ENCODE measurements around the gene RHOXF1. TPM values are rescaled to one million over a fixed set of nuclear protein-coding genes. Genes with fewer than 3 reads are reported as not detected.
"Not testable (repeated sequence)": the region's sequence is repeated elsewhere in the genome, so short reads cannot be mapped to it uniquely, and the experiment has no call there.

Gene RHOXF1
- total RNA-seq, 1 donor from 2014 or later, result not detected

DNA sequence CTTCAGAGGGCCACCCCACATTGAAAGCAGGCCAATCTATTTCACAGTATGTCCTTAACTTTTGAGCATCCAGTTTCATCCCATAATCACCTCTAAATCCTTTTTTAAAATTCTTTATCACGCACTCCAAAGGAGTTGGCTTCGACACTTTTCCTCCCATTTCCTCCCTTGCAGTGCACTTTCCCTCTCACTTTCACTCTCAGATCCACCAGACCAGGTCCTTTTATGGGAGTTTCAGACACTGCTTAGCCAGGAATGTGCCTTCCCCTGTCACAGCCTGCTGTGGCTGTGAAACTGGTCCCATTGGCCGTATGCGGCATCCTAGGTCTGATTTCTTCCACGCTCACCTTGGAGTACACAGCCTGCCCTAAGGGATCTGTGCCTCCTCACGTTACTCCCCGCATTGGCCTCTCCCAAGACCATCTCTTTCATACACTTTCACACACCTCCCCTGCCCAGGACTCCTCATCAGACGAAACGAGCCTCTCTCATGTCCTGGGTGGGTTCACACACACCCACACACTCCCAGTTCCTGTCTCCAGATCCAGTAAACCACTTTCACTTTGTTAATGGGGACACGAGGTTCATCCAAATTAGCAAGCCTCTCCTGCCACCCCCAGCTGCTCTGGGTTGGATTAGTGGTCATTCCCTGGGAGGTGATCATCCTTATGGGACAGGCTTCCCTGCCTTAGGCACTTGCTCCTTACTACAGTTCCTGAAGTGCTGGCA is 28.3 kb downstream of the RHOXF1 start:
- no peaks in the 10 kb centered on the region for H3K9me3 ChIP-seq (ENCODE audit: insufficient read depth, low read depth, low read length)
- no peak overlapping the region for H3K4me2 ChIP-seq (ENCODE audit: low read length)
- H3K27ac Mint-ChIP-seq (ENCODE audit: unreplicated experiment), result no peak overlapping the region
- no peak overlapping the region for H3K4me3 ChIP-seq (ENCODE audit: insufficient read depth, low read depth, low read length)
- no peak overlapping the region for H3K27ac ChIP-seq (ENCODE audit: low read depth, low read length)
- H3K9me3 Mint-ChIP-seq (ENCODE audit: unreplicated experiment), result no peaks in the 10 kb centered on the region
- H3K27me3 Mint-ChIP-seq (ENCODE audit: low read depth, unreplicated experiment), result peaks cover 3% of the 10 kb centered on the region
- H3K79me2 ChIP-seq (ENCODE audit: insufficient read depth, low read length), result no peaks in the 10 kb centered on the region
- H3K27me3 ChIP-seq (ENCODE audit: insufficient read depth, low read length), result no peaks in the 10 kb centered on the region
- TF ChIP-seq, protein P1, sequence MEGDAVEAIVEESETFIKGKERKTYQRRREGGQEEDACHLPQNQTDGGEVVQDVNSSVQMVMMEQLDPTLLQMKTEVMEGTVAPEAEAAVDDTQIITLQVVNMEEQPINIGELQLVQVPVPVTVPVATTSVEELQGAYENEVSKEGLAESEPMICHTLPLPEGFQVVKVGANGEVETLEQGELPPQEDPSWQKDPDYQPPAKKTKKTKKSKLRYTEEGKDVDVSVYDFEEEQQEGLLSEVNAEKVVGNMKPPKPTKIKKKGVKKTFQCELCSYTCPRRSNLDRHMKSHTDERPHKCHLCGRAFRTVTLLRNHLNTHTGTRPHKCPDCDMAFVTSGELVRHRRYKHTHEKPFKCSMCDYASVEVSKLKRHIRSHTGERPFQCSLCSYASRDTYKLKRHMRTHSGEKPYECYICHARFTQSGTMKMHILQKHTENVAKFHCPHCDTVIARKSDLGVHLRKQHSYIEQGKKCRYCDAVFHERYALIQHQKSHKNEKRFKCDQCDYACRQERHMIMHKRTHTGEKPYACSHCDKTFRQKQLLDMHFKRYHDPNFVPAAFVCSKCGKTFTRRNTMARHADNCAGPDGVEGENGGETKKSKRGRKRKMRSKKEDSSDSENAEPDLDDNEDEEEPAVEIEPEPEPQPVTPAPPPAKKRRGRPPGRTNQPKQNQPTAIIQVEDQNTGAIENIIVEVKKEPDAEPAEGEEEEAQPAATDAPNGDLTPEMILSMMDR (IDR thresholded peaks at IDR 0.05; ENCODE audit: insufficient read depth, low read depth, low read length), result no peak
- TF ChIP-seq EZH2 (IDR thresholded peaks at IDR 0.05; ENCODE audit: insufficient read depth, low read length), result no peak
- H3K36me3 ChIP-seq (ENCODE audit: insufficient read depth, low read length), result no peaks in the 10 kb centered on the region
- FAIRE-seq (no peak), DNase-seq (ENCODE audit: low read depth) (no peak)
- no peaks in the 10 kb centered on the region for H4K20me1 ChIP-seq (ENCODE audit: insufficient read depth, low read length)
- no peaks in the 10 kb centered on the region for H3K36me3 Mint-ChIP-seq (ENCODE audit: low read depth, unreplicated experiment)
- no peak overlapping the region for H2AFZ ChIP-seq (ENCODE audit: low read depth, low read length)
- no peak overlapping the region for H3K9ac ChIP-seq (ENCODE audit: low read length)
- no peak overlapping the region for H3K4me3 Mint-ChIP-seq (ENCODE audit: unreplicated experiment)
- no peaks in the 10 kb centered on the region for H3K4me1 Mint-ChIP-seq (ENCODE audit: low read depth, unreplicated experiment)
- no peaks in the 10 kb centered on the region for H3K4me1 ChIP-seq (ENCODE audit: insufficient read depth, low read length)

DNA sequence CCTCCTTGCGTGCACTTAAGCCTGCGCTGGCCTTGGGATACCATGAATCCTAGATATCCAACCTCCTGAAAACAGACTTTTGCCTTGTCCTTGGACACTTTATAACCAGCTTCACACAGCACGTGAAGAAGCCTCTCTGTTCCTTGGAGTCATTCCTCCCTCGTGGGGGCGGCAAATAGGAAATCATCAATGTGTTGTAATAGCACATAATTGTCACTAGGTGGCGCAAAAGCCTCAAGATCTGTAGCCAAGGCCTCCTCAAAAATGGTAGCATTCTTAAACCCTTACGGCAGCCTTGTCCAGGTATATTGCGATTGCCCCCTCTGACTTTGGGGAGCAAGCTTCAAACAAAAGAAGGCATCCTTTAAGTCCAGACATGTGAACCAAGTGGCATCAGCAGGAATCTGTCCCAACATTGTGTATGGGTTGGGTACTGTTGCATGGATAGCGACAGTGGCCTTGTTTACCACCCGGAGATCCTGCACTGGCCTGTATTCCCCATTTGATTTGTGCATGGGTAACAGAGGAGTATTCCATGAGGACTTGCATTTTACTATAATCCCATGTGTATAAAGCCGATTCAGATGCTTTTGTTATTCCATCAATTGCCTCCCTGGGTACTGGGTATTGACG is 30.0 kb downstream of the RHOXF1 start:
- not testable (repeated sequence) for H3K27me3 Mint-ChIP-seq (ENCODE audit: low read depth, unreplicated experiment); H3K27ac ChIP-seq (ENCODE audit: low read depth, low read length); H2AFZ ChIP-seq (ENCODE audit: low read depth, low read length); DNase-seq (ENCODE audit: low read depth); H3K4me3 Mint-ChIP-seq (ENCODE audit: unreplicated experiment); H3K4me1 Mint-ChIP-seq (ENCODE audit: low read depth, unreplicated experiment); H3K4me1 ChIP-seq (ENCODE audit: insufficient read depth, low read length); H3K79me2 ChIP-seq (ENCODE audit: insufficient read depth, low read length); H3K27me3 ChIP-seq (ENCODE audit: insufficient read depth, low read length); H3K36me3 ChIP-seq (ENCODE audit: insufficient read depth, low read length); H3K4me2 ChIP-seq (ENCODE audit: low read length); H3K9ac ChIP-seq (ENCODE audit: low read length); H3K36me3 Mint-ChIP-seq (ENCODE audit: low read depth, unreplicated experiment); H3K27ac Mint-ChIP-seq (ENCODE audit: unreplicated experiment); H3K9me3 Mint-ChIP-seq (ENCODE audit: unreplicated experiment); H4K20me1 ChIP-seq (ENCODE audit: insufficient read depth, low read length); H3K4me3 ChIP-seq (ENCODE audit: insufficient read depth, low read depth, low read length); H3K9me3 ChIP-seq (ENCODE audit: insufficient read depth, low read depth, low read length)
- FAIRE-seq, result peak; percentile 65

DNA sequence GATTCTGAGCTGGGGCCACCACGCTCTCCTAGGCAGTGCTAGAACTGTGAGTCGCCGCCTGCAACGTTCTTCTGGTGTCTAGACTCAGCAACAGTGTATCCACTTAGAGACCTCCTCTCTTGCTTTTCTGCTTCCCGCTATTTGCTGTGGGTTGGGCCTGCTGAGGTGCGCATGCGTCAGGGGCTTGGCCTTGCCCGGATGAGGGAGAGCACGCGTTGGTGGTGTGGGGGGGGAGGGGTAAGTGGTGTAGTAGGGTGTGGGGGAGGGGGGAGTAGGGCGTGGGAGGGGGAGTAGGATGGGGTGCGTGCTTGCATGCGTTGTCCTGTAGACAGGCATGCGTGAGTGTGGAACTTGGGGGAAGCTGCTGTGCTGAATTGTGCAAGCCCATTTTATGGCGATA is 38.1 kb downstream of the RHOXF1 start, which contains the start of gene RHOXF2B:
Gene RHOXF2B (minus strand): TSS at position 101 of the 400 bp plus-strand sequence. CDS start 138 bp downstream, outside the sequence.
- not testable (repeated sequence) for H3K27me3 Mint-ChIP-seq (ENCODE audit: low read depth, unreplicated experiment); H3K27ac ChIP-seq (ENCODE audit: low read depth, low read length); H3K36me3 Mint-ChIP-seq (ENCODE audit: low read depth, unreplicated experiment); FAIRE-seq; H3K27me3 ChIP-seq (ENCODE audit: insufficient read depth, low read length); H3K9ac ChIP-seq (ENCODE audit: low read length); H3K9me3 Mint-ChIP-seq (ENCODE audit: unreplicated experiment); H3K4me2 ChIP-seq (ENCODE audit: low read length); H3K4me1 ChIP-seq (ENCODE audit: insufficient read depth, low read length); H3K4me3 Mint-ChIP-seq (ENCODE audit: unreplicated experiment); H4K20me1 ChIP-seq (ENCODE audit: insufficient read depth, low read length); H3K27ac Mint-ChIP-seq (ENCODE audit: unreplicated experiment); H3K36me3 ChIP-seq (ENCODE audit: insufficient read depth, low read length); H3K9me3 ChIP-seq (ENCODE audit: insufficient read depth, low read depth, low read length); DNase-seq (ENCODE audit: low read depth); H3K79me2 ChIP-seq (ENCODE audit: insufficient read depth, low read length); H2AFZ ChIP-seq (ENCODE audit: low read depth, low read length); H3K4me3 ChIP-seq (ENCODE audit: insufficient read depth, low read depth, low read length); H3K4me1 Mint-ChIP-seq (ENCODE audit: low read depth, unreplicated experiment)

DNA sequence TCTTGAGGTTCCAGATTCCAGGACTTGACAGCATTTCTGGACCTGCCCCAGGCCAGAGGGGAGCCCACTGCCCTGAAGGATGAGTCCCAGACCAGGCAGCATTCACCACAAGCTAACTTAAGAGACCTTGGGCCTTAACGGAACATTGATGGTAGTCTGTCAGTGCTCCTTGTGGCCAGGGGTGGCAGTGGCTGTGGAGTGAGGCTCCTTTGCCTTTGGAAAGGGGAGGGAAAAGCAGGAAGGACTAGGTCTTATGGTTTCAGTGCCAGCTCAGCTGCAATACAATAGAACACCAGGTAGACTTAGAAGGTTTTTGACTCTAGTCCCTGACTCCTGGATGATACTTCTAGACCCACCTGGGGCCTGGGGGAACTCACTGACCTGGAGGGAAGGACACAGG is 49.5 kb downstream of the RHOXF1 start:
- not testable (repeated sequence) for H4K20me1 ChIP-seq (ENCODE audit: insufficient read depth, low read length); H3K4me1 Mint-ChIP-seq (ENCODE audit: low read depth, unreplicated experiment); H3K27me3 ChIP-seq (ENCODE audit: insufficient read depth, low read length); H2AFZ ChIP-seq (ENCODE audit: low read depth, low read length); H3K27ac Mint-ChIP-seq (ENCODE audit: unreplicated experiment); H3K36me3 ChIP-seq (ENCODE audit: insufficient read depth, low read length); H3K4me2 ChIP-seq (ENCODE audit: low read length); DNase-seq (ENCODE audit: low read depth); H3K4me3 Mint-ChIP-seq (ENCODE audit: unreplicated experiment); H3K9ac ChIP-seq (ENCODE audit: low read length); H3K79me2 ChIP-seq (ENCODE audit: insufficient read depth, low read length); FAIRE-seq; H3K4me3 ChIP-seq (ENCODE audit: insufficient read depth, low read depth, low read length); H3K9me3 ChIP-seq (ENCODE audit: insufficient read depth, low read depth, low read length); H3K27me3 Mint-ChIP-seq (ENCODE audit: low read depth, unreplicated experiment); H3K4me1 ChIP-seq (ENCODE audit: insufficient read depth, low read length); H3K36me3 Mint-ChIP-seq (ENCODE audit: low read depth, unreplicated experiment); H3K9me3 Mint-ChIP-seq (ENCODE audit: unreplicated experiment); H3K27ac ChIP-seq (ENCODE audit: low read depth, low read length)
